ENCODE measurements around the gene MRPL55.

- TF ChIP-seq POLR2A (IDR thresholded peaks at IDR 0.05) = no peak
- no peak for TF ChIP-seq CTCF (IDR thresholded peaks at IDR 0.05 in 4 of 5, conservative IDR thresholded peaks at IDR 0.05 in 1 of 5)
Observed at GRCh38 chr1:228070851-228071250, 38.2 kb downstream of the MRPL55 start.
